GM18870 (cell line): ENCODE measurements around the gene ZNF683.
"Not testable (repeated sequence)": the region's sequence is repeated elsewhere in the genome, so short reads cannot be mapped to it uniquely, and the experiment has no call there.

Experiments
- ATAC-seq: cut with Tn5 transposase; IDR thresholded peaks from one replicate; pipeline ENCODE4 v1.9.1; 2021; ENCODE audit warnings: moderate library complexity; ENCODE audit not compliant: unreplicated experiment

The ZNF683 gene

DNA sequence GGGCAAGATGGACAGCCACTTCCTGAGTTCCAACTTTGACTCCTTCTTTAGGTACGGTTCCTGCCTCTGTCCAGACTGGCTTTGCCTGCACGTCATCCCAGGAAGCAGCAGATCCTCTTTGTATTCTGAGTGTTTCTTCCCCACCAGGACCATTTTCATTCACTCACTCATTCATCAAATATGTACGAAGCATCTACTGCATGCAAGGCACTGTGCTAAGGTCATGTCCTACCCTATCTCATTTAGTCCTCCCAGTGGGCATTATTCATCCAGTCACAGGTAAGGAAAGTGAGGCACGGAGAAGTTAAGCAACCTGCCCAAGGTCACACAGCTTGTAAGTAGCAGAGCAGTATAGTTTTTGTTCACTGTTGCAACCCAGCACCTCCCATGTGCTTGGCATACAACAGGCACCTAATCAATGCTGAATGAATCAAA is 32.5 kb downstream of the ZNF683 start:
- no peak for ATAC-seq

DNA sequence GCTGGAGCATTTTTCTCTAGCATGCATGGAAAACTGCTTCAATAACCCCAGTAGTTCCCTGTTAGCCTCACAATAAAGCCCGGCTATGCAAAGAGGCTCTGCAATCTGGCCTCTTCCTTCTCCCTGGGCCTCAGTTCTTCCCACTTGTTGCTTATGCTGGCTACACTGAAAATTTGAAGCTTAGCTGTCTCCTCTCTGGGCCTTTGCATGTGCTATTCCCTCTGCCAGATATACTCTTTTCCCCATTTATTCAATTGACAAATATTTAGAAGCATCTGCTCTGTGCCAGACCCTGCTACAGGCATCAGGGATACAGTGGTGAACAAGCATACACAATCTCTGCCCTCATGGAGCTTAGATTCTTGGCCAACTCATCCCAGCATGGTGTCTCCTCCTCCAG is 33.9 kb downstream of the ZNF683 start:
- ATAC-seq: no peak

DNA sequence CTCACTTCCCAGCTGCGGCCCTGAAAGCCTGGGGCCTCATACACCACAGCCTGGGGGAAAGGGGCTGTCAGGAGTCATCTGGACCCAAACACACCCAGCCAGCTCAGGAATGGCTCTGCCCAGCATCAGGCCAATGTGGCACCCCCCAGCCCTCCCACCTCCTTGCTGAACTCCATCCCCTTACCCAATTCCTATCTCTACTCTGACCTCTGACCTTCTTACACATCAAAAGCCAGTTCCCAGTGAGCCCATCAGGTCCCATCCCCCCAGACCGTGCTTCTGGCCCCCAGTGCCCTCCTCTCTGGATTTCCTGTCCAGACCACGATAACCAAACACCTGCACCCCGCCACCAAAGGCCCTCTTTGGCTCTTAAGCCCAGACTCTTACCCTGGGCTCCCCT is 34.9 kb downstream of the ZNF683 start:
- ATAC-seq: no peak

DNA sequence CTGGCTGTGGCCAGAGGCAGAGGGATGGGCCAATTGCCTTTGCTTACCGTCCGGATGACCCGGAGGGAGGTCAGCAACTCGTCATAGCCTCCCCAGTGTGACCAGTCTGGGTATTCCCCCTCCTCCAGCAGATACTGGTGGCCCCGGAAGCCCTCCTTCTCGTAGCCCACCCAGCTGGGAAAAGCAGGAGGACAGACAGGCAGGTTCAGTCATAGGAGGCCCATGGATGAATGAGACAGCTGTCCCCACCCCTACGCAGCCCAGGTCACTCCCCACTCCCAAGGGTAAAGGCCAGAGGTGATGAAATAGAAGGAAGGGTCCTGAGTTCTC is 35.4 kb downstream of the ZNF683 start:
- no peak for ATAC-seq

DNA sequence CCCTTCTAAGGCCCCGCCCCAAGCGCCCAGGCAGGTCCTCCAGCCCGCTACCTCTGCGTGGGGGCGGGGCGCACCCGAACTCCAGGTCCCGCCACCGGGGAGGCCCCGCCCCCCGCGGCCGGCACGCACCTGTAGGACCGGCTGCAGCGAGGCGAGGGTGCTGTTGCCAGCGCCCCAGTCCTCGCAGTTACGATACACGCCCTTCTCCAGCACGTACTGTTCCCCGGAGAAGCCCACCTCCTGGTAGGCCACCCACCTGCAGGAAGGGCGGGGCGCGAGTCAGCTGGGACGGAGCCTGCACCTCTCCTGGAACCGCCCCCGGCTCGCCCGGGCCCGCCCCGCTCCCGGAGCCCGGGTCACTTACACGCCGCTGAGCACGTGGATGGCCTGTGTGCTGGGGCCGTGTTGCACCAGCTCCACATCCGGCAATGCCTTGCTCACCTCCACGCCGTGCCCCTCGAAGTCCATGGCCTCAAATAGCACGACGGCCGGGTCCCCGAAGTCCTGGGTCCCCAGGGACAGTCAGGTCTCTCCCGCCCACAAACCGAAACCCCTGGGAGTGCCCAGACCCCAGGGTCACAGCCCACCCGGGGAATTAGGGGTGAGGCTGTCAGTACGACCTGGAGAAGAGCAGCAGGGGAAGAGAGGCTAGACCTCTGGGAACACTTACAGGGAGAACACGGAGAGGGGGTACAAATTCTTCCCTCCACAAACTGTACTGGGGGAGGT is 35.9 kb downstream of the ZNF683 start:
- no peak for ATAC-seq

DNA sequence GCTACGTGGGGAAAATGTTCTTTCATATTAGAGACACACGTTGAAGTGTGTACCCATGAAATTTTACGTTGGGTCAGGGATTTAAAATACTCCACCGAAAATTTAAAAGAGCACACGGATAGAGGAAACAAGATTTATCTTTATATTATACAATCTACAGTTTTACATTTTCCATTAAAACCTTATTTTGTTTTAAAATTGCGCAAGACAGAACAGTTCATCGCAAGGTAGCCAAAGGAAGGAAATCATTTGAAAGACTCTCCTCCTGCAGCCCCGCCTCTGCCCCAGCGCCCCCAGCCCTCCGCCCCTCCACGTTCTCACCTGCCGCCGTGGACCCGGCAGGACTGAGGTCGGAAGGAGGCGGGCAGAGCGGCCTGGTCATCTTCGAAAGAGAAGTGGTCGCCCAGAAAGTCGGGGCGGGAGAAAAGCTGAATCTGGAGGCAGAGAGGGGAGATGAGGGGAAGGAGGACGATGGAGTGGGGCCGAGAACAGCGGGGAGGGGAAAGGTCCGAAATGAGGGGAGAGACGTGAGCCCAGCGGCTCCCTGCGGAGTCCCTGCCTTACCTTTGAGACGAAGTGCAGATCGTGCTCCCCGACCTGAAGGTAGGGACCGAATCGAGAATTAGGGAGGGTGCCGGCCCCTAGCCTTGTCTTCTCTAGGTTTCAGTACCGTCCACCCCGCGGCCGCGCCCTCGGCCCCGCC is 36.6 kb downstream of the ZNF683 start:
- no peak for ATAC-seq

DNA sequence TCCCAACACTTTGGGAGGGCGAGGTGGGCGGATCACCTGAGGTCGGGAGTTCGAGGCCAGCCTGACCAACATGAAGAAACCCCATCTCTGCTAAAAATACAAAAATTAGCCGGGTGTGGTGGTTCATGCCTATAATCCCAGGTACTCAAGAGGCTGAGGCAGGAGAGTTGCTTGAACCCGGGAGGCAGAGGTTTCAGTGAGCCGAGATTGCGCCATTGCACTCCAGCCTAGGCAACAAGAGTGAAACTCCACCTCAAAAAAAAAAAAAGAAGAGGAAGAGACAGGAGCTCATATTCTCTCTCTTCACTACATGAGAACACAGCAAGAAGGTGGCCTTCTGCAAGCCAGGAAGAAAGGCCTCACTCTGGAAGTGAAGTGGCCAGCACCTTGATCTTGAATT is 39.2 kb downstream of the ZNF683 start:
- not testable (repeated sequence) for ATAC-seq

DNA sequence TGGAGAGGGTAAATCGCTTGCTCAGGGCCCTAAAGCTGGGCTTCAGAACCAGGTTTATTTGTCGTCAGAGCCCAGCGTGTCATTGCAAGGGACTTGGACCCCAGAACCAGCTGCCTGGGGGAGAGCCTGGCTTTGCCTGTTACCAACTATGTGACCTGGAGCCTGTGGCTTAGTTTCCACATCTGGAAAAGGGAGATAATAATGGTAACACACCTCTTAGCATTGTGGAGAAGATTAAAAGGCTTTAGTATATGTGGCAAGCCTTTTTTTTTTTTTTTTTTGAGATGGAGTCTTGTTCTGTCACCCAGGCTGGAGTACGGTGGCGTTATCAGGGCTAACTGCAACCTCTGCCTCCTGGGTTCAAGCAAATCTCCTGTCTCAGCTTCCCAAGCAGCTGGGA is 42.3 kb downstream of the ZNF683 start:
- no peak for ATAC-seq

DNA sequence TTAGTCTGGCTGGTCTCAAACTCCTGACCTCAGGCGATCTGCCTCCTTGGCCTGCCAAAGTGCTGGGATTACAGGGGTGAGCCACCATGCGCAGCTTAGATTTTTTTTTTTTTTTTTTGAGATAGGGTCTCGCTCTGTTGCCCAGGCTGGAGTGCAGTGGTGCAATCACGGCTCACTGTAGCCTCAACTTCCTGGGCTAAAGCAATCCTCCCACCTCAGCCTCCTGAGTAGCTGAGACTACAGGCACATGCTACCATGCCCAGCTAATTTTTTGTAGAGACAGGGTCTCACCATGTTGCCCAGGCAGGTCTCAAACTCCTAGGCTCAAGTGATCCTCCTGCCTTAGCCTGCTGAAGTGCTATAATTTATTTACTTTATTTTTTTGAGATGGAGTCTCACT is 43.2 kb downstream of the ZNF683 start:
- ATAC-seq: not testable (repeated sequence)

DNA sequence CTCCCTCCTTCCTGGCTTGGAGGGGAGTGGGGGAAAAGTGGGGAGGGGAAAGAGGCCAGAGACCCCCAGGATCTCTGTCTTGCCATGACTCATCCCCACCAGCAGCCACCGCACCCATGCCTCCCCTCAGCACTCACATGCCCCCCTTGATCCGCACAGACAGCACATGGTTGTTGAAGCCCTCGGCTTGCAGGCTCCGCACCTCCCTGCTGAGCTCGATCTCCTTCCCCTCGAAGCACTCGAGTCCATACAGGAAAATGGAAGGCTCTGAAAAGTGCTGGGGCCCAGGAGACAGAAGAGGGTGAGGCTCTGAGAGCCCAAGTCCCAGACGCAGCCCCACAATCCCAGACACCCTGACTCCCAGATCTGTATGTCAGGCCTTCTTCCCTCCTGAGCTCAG is 44.0 kb downstream of the ZNF683 start:
- no peak for ATAC-seq

DNA sequence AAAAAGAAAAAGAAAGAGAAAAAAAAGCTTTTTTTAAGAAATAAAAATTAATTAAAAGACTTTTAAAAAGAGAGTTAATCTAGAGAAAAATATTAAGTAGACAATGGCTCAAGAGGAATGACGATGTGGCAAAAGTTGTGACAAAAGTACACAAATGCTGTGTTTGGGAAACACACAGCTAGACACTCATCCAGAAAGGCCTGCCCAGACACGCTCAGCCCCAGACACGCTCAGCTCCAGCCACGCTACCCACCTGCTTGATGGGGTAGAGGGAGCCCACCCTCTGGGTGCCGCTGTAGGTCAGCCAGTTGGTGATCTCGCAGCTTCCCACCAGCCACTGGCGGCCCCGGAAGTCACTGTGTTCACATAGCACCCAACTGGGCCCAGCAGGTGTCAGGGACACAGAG is 44.6 kb downstream of the ZNF683 start:
- no peak for ATAC-seq

DNA sequence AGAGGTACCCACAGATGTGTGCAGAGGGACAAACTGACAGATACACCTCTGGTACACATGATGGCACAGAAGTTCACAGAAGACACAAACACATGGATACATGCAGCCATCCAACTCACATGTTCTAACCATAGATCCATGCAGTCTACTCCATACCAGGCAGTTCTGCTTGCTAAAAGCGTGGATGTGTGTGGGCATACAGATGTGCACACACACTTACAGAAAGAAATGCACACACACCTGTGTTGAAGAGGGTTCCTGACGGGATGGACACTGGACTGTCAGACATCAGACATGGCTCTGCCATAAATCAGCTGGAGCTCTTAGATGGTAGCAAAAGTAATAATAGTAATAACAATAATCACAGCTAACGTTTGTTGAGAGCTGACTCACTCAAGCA is 48.0 kb downstream of the ZNF683 start:
- ATAC-seq: no peak

DNA sequence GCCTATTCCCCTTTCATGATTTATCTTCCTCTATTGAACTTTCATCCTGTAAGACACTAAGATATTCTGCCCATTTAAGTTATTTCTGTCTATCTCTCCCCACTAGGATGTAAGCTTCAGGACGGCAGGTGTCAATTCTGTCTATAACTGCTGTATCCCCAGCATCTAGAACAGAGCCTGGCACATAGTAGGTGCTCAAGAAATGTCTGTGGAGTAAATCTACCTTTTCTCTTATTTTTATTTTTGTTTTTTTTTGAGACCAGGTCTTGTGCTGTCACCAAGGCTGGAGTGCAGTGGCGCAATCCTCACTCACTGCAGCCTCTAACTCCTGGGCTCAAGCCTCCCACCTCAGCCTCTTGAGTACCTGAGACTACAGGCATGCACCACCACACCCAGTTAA is 49.2 kb downstream of the ZNF683 start:
- no peak for ATAC-seq

DNA sequence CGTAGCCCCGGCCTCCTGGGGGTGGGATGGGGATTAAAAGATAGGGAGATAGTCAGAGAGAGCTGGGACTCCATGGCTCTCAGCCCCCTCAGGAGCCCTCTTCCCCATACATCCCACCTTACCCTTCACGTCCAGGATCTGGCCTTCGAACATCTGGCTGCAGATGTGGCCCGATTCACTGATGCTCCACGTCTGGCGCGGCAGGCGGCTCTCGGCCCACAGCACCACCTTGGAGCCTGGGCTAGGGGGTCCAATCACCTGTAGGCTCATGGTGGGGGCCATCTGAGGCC is 50.6 kb downstream of the ZNF683 start:
- no peak for ATAC-seq

DNA sequence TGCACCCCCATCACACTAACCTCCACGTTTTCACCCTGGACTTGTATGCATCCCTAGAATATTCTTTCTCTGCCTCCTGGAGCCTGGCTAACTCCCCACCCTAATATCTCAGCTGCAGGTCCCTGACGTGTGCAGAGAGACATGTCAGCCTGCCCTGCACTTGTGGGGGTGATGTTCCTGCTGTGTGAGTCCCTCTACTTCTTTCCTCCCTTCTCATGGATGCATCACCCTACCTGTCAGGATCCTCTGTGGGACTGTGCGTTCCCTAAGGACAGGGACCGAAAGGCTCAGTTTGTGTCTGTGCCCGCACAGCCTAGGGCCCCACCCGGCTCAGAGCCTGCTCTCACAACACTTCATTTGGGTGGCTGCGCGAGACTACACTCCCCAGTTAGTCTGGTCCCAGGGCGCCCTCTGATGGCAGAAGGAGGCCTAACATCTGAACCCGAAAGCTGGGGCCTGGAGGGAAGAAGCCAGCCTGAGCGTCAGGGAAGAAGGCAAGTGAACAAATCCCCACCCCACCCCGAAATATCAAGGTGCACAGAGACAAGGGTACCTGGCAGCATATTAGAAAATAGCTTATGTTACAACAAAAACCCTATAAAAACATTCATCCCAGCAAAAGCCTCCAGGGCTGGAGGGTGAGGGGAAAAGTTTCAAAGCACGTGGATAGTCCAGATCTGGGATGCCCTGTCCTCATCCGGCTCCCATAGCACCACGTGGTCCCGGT is 51.1 kb downstream of the ZNF683 start:
- ATAC-seq: no peak

DNA sequence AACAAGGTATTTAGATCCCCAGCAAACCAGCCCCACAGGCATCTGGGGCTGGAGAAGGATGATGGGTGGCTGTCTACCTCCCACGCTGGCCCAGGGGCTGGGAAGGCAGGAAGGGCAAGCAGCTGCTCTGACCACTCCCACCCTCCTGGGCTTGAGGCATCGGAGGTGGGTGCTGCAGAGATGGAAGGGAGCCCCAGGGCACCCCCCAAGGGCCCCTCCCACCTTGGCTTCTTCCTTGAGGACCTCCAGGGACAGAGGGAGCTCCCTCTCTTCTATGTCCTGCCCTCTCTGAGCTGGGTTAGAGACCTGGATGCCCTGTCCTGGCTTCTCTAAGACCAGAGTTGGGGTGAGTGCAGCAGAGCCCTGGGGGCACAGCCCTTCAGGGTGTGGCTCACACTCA is 51.7 kb downstream of the ZNF683 start:
- ATAC-seq: no peak

DNA sequence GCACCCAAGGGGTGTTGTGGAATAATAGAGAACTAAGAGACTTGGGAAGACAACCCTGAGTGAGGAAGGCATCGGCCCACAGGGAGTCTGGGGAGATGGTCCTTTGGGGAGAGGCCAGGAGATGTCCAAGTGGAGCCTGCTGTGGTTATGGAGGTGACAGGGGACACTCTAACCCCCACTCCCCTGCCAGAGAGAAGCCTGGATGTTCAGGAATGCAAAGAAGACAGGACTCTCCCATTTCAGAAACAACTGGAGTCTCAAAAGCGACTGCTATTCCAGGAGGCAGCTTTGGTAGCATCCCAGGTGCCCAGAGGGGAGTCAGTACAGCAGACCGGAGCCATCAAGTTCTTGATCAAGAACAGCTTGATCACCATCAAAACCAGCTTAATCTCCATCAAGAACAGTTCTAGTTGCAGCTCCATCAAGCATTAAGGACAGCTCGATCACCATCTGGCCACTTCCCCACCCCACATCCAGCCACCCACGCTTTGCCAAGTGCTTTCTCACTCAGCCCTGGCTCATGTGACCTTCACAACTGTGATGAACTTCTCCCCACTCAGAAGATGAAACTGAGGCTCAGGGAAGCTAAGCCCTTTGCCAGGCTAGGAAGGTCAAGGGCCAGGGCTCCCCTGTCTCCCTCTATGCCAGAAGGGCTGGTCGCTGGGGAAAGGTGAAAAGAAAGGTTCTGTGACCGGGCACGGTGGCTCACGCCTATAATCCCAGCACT is 54.0 kb downstream of the ZNF683 start:
- no peak for ATAC-seq

DNA sequence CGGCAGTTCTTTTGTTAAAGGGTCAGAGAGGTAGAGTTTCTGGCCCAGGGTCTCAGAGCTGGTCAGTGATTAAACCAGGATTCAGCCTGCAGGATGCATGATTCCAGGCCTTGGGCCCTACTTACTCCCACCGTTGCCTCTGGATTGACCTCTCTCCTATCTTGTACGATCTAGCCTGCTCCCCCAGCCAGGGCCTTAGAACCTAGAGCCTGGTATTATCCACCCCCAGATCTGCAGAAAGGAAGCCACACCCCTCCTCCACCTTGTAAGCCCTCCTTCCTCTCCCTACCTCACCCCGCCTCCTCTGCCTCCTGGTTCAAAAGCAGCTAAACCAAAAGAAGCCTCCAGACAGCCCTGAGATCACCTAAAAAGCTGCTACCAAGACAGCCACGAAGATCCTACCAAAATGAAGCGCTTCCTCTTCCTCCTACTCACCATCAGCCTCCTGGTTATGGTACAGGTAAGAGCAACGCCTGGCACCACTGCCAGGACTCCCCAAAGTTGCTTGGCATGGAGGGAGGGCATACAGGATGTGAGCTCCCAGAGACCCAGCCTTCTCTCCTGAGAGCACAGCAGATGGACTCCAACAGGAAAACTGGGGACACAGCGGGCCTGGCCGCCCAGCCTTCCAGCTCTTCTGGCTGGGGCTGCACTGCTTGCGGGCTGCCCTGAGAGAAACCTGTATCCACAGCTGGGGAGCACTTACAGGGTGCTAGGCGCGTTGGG is 54.8 kb downstream of the ZNF683 start, which contains the start of gene CD52:
Gene CD52 (plus strand): TSS at position 347 of the 726 bp plus-strand sequence. CDS start 60 bp downstream, at position 407.
- ATAC-seq: no peak

DNA sequence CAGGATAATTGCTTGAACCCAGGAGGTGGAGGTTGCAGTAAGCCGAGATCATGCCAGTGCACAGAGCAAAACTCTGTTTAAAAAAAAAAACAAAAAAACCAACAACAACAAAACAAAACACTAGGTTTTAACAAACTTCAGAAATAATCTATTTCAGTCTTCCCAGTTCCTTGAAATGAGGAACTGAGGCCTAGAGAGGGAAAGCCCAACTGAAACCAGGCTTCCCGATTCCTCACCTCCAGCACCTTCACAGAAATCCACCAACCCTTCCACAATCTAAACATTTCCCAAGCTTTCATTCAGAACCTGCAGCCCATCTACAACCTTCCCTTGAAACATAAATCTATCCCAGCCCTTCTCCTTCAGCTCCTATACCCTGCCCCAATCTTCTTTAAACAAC is 55.4 kb downstream of the ZNF683 start:
- no peak for ATAC-seq

DNA sequence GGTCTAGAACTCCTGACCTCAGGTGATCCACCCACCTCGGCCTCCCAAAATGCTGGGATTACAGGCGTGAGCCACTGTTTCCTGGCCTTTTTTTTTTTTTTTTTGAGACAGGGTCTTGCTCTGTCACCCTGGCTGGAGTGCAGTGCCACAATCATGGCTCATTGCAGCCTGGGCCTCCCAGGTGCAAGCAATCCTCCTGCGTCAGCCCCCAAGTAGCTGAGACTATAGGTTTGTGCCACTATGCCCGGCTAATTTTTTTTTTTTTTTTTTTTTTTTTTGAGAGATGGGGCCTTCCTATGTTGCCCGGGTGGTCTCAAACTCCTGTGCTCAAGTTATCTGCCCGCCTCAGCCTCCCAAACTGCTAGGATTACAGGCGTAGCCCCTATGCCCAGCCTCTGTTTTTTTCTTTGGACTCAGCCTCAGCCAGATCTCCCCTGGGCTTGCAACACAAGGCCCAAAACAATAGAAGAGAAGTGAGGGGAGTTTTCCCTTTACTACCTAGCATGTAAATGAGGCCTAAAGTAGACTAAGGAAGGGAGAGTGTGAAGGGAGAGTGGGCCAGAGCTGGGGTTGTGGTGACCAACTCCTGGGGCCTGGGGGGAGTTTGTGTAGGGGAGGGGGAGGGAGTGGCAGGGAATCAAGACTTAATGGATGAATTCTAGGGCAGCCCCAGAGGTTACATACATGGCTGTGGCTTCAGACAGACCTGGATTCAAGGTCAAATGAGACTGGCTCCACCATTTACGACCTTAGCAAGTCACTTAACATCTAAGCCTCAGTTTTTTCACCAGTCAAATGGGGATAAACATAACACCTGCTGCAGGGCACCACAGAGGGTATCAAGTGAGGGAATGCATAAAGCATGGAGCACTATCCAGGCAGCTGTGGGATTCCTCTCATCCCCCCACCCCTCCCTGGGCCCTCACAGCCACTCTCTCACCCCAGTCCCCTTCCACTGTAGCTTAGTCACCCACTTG is 56.4 kb downstream of the ZNF683 start:
- no peak for ATAC-seq
